GM11168 (cell line): ENCODE measurements around the gene CISTR.
"Not testable (repeated sequence)": the region's sequence is repeated elsewhere in the genome, so short reads cannot be mapped to it uniquely, and the experiment has no call there.

Source experiments
- in situ Hi-C: fragments of 300-500 bp; cut with MboI; formaldehyde crosslinking; loops from one replicate; pipeline ENCODE4 v1.12.0; 2022; ENCODE audit warnings: low sequenced_read_pairs; ENCODE audit not compliant: unreplicated experiment

Gene CISTR

DNA sequence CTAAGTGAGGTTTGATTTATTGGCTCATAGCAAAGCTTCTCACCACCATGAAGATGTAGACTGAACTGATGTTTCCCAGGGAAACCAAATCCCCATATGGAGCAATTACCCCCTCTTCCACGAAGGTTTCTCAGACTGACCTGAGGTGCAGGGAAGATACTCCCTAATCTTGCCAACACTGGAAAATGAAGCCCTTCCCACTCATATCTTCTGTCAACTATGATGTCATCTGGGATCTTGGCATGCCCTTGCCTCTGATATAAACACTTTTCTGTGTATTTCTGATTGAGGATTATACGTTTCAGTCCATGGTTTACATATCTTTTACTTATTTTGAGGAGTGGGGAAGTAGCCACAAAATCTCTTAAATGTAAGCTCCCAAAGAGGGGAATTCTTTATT, 14.1 kb upstream of the CISTR start:
- in situ Hi-C loops, result no loop called here

DNA sequence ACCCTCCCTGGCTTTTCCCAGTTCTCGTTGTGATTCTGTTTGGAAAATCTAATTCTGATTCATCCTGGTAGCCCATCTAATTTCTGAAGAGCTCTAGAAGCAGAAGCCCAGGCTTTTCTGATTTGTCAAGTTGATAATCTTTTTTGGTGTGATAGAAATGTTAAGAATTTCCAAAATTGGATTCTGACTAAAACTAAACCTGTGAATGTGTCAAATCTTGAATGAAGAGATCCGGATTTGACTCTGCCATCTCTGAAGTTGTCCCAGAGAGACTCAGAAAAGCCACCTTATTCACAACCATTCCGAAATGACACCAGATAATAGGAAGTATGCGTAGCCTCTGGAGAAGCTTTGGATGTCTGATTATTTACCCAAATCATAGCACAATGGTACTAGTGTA, 12.8 kb upstream of the CISTR start:
- in situ Hi-C loops, result no loop called here

DNA sequence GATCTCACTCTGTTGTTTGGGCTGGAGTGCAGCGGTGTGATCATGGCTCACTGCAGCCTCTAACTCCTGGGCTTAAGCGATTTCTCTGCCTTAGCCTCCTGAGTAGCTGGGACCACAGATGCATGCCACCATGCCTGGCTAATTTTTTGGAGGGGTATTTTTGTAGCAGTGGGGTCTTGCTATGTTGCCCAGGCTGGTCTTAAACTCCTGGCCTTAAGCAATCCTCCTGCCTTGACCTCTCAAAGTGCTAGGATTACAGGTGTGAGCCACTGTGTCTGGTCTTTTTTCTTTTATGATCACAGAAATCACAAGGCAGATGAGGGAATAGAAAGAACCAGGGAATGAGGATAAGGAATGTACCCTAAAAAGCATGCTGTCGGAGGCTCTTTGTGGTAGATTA, 11.0 kb upstream of the CISTR start:
- in situ Hi-C loops, result not testable (repeated sequence)

GRCh38 chr12:53761306-53761705, 9.5 kb upstream of the CISTR start:
- in situ Hi-C loops, result no loop called here

- in situ Hi-C loops, result no loop called here
Observed at GRCh38 chr12:53759261-53759660, 7.5 kb upstream of the CISTR start.

DNA sequence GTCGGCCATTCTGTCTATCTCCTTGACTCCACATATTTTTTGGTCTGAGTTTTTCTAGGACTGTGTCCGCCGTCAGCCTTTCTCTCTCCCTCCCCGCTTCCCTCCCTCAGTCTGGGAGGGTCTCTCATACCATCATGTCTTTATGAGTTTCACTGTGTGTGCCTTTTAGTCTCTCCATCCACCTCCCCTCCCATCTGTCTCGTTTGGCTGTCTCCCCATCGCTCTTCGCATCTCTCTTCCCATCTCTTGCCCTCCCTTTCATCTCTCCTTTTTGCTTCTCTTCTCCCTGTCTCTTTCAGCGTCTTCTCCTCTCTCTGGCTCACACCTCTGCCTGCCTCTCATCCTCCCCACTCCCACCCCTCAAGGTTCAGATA, 6.9 kb upstream of the CISTR start:
- in situ Hi-C loops, result no loop called here

- in situ Hi-C loops, result no loop called here
Observed at GRCh38 chr12:53758081-53758729, 6.4 kb upstream of the CISTR start.

- in situ Hi-C loops, result no loop called here
Observed at GRCh38 chr12:53757101-53757770, 5.5 kb upstream of the CISTR start.

DNA sequence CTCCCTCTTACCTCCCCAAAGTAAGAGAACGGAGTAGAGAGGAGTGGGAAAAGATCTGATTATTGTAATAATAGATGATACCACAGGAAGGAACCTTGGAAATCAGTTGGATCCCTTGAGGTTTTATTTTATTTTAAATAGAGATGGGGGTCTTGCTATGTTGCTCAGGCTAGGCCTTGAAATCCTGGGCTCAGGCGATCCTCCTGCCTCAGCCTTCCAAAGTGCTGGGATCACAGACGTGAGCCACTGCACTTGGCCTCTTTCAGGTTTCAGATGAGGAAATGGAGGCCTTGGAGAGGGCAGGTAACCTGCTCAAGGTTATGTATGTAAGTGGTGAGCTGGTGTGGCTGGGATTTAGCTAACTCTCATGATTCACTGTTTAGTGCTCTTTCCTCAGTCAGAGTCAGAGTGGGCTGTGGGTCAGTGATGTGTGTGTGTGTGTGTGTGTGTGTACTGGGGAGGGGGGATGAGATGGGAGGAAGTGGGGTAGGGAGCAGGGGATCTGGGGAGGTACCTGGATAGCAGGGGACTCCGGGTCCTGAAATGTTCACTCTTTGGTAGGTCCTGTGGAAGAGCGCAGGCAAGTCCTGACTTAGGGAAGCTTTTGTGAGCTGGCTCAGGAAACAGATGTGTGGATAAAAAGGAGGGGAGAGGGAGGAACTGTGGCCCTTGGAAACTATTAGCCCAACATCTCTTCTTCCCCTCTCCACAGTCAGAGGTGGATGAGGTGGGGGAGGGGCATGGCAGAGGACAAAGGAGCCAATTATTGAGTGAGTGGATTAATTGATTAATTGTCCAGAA, 4.7 kb upstream of the CISTR start:
- in situ Hi-C loops, result no loop called here

DNA sequence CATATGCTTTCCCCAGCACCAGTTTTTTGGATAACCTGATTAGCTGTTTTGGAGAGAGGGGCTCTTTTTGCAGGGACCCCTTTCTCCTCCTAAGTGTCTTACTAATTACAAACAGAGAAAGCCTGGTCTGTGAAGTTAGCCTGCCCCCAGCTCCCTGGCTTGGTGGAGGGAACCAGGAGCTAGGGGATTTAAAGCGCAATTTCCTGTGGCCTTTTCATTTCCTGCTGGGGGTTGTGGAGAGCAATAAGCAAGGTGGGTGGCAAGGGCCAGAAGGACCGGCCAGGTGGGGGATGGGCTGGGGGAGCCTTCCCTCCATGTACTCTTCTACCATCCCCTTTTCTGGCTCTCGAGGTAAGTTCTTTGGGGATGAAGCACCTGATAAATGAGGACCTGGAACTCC, 4.1 kb upstream of the CISTR start:
- in situ Hi-C loops, result no loop called here

DNA sequence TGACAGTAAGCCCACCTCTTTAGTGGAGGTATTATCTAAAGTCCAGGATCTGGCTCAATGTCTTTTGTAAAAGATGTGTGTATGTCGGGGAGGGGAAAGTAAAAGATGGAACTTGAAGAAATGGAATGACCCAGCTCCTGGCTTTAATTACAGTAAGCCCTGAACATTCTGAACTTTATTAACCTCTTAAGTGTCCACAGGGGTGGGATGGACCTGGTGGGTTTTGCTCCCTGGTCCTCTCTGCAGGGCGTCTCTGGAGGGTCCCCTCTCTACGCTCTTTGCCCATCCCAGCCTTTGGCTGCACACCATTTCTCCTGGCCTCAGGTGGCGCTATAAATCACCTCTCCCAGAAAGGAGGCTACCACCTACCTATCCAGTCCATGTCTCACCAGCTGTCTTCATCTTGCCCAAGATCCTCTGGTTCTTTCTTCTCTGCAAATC, 3.7 kb upstream of the CISTR start:
- in situ Hi-C loops, result no loop called here

DNA sequence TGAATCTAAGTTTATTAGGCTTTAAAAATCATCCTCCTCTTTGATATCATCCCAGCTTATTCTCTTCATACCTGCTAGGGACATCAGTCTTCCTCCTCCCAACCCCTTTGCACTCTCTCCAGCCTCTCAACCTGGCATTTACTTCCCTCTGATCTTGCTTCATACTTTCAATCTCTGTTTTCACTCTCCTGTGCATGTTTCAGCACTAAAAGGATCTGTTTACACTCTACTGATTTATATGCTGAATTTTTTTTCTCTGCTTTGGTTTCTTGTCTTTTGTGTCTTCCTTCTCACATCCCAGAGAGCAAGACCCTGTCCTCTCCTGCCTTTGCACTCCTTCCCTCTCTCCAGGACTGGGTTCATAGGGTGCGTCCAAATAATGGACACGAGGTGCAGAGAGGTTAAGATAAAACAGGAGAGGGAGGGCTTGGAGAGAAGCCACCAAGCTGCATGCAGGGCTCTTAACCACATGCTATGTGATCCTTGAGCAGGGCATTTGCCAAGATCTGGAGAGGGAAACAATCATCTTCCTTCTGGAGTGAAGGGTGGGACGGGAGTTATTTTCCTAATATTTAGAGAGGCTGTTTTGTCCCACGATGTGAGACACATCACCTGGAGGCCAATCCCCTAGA, 3.0 kb upstream of the CISTR start:
- in situ Hi-C loops, result no loop called here

DNA sequence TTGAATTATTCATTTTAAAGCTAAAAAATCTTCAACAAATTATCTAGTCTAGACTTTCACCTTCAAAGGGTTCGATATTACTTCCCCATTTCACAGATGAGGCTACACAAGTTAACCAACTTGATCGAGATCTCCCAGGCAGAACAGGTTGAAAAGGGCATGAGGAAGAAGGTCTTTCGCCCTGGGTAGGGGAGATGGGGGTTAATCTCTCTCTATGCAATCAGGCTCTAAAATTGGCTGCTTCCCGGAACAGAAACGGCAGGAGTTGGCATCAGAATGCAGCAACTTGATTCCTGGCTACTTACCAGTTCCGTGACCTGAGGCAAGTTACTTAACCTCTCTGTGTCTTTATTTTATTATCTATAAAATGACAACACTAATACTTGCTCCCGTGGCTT, 2.4 kb upstream of the CISTR start:
- in situ Hi-C loops, result no loop called here

DNA sequence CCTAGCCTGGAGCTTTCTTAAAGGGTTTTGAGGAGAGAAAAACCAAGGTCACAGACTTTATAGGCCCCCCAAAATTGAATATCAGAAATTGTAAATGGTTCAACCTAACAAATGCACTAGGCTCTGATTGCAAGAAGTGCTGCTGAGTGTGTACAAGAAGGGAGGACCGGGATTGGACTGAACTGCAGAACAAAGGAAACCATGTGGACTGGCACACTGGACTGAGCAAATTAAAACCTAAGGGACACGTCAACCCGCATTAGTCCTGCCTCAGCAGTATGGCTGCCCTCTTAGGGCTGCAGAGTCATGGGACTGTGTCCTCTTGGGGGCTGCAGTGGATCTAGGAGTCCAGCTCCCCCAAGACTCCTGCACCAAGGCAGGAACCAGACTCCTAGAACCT, 842 bp upstream of the CISTR start:
- in situ Hi-C loops, result no loop called here

DNA sequence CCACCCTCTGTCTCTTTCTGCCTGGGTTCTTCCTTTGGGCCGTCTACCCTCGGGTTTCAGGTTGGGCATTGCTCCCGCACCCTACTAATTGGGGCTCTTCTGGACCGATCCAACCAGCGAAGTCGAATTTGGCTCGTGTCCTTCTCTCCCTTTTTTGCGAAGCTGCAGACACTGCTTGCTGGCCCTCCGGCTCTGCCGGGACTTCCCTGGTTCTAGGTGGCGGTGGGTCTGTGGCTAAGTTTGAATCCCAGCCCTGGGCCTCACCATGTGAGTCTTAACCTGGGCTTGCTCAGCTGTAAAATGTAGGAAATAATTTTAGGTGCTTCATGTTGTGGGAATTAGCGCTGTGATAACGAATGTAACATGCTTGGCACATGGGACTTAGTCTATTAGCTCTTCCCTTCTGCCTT, 418 bp upstream of the CISTR start:
- in situ Hi-C loops, result no loop called here

DNA sequence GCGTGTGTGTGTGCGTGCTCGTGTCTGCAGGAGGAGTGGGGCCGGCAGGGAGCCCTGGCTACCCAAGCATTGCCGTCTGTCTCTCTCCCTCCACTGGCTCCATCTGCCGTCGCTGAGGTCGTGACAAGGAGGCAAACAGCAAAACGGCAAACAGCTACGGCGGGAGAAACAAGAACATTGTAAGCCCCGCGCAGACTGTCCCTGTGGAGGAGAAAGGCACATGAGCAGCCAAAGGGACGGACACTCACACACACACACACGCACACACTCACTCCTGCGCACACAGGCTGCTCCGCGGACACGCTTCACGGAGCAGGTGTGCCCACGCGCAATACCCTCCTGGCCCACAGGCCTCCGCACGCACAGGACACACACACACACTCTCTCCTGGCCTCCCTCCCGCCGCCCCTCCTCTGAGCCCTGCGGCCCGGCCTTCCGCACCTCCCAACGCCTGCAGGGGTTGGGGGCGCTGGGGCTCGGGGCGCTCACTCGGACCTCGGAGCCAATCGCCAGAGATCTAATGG, 905 bp downstream of the CISTR start:
- in situ Hi-C loops, result no loop called here

DNA sequence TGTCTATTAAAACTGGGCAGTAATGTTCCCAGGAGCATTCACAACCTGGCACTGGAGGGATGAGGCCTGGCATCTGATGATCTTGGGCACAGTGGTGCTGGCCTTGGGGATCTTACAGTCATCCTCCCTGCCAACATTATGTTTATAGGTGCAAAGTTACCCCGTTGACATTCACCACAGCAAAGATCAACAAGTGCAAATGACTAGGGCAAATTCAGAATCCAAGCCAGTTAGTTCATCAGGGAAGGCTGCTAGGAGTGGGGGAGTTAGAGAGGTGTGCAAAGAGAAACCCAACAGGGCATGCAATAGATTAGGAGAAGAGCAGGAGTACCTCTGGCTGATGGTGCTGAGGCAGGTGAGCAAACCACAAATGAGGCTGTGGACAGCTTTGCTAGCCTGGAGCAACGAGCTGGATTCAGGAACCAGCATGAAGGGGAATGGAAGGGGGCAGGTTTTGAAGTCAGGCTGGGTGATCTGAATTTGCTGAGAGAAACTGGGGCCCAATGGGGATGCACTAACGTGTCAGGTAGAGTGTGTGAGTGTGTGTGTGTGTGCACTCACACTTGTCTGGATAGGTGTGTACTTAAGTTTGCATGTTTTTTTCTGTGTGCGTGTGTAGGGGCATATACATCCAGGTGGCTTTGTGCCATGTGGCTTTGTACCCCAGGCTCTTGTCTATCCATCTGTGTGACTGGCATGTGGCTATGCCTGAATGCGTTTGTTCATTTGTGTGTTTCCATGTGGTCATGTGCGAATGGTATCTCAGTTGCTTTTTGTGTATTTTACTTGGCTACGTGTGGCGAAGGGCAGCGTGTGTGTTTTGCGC, 1.6 kb downstream of the CISTR start:
- in situ Hi-C loops, result loop anchor here (10.0 kb wide), 1 partner anchor 215 kb away; no protein-coding TSS in a partner anchor

DNA sequence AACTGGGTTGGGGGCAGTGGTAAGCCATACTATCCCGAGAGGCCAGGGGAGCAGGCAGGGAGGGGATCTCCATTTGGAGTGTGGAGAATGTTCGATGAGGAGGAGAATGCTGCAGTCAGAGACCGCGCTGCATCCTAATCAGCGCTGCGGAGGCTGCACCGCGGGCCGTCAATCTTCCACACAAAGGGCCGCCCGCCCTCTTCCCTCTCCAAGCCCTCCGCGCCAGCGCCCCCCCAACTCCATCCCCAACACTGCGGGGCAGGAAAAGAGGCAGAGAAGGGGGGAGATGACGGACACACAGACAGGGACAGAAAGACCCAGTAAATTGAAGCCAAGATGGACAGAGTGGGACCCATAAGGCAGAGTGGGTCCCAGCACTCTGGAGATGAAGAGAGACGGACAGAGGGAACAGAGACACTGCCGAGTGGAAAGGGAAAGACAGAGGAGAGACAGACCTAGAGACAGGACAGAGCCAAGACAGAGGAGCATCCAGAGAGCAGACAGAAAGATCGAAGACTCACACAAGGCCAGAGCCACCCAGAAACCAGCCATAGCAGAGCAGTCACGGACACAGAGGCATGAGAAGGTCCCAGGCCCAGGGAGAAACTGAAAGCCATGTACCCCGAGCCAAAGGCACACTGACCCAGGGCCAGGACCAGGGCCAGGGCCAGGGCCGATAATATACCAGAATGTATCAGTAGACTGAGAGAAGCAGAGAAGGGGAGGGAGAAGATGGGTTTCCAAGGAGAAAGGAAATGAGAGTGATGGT, 3.5 kb downstream of the CISTR start:
- in situ Hi-C loops, result loop anchor here (10.0 kb wide), 1 partner anchor 213 kb away; no protein-coding TSS in a partner anchor

DNA sequence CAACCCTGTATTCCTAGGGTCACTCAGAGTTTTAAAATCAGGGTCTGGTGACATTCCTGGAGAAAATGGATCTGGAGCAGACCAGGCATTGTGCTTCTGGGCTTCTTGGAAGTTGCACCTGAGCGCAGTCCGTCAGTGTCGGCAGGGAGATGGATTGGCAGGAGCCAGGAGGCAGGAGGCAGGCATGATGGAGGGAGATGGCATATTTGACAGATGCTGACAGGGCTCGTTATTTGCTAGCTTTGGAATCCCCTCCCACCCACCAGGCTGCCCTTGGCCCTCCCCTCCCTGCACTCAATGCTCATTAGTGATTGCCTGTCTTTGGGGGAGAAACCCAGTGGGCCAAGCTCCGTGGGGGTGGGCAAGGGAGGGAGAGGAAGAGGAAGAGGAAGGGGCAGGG, 4.7 kb downstream of the CISTR start:
- in situ Hi-C loops, result loop anchor here (10.0 kb wide), 1 partner anchor 212 kb away; no protein-coding TSS in a partner anchor
